Kidney epithelial cell (primary cell): ENCODE measurements around the gene LEFTY1. TPM values are rescaled to one million over a fixed set of nuclear protein-coding genes. Genes with fewer than 3 reads are reported as not detected.

ENCODE experiments used
- DNase-seq: peaks from one replicate; pipeline ENCODE4 v3.0.0-alpha.2; 2010; ENCODE audit warnings: low read depth
- H3K27me3 ChIP-seq: 2 replicates; pipeline ENCODE4 v1.6.0; 2011; ENCODE audit warnings: low read length; ENCODE audit not compliant: control insufficient read depth, insufficient read depth
- H3K36me3 ChIP-seq: 2 replicates; pipeline ENCODE4 v1.5.1; 2011; ENCODE audit warnings: low read length; ENCODE audit not compliant: control insufficient read depth, insufficient read depth
- H3K4me3 ChIP-seq: 2 replicates; pipeline ENCODE4 v1.5.1; 2011; ENCODE audit warnings: low read depth, mild to moderate bottlenecking, control low read depth, low read length
- total RNA-seq: library from RNA; depleted of rRNA; stranded (reverse); fragments of >200 nt; gene quantifications from 2 replicates; pipeline ENCODE4 v1.2.3, GENCODE V29; 2015
- TF ChIP-seq, protein P1 (sequence below): IDR thresholded peaks from 2 replicates; pipeline ENCODE4 v1.5.1; 2011; ENCODE audit warnings: mild to moderate bottlenecking, moderate library complexity, low read length, control low read depth, inconsistent platforms; ENCODE audit not compliant: insufficient read depth, poor library complexity, severe bottlenecking

The LEFTY1 gene
- total RNA-seq, 1 donor from 2014 or later: not detected

DNA sequence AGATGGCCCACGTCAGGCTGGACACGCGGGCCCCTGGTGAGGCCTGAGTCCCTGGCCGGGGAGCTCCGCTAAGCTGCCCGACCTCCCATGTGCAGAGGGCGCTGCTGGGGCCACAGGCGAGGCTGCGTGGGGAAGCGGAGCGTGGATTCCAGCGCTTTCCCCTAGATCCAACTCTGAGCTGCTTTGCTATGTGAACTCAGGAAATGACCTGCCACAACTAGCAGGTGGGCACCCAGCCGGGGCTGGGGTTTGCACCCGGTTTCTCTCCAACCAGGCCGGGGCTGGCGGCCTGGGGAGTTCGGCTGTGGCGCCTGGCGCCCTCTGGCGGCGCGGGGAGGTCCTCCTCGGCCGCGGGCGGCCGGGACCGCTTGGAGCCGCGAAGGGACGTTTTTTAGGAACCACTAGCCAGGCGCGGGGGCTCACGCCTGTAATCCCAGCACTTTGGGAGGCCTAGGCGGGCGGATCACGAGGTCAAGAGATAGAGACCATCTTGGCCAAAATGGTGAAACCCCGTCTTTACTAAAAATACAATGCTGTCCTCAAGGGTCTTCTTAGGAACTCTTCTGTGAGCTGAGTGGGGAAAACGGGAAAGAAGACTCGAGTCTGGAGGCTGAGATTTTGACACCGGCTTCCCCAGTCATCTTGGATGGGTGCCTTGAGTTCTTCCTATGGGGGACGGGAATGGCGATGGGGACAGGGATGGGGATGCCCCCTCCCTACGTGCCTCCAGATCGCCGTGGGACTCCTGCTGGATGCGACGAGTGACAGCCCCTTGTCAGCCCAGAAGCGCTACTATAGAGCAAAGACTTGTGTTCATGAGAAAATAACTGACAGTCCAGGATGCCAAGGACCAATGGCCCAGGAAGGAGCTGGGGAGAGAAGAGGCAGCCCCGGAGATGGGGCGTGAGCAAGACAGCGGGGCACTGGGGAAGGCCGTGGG lies 22.5 kb upstream of the LEFTY1 start:
- no peaks in the 10 kb centered on the region for H3K36me3 ChIP-seq
- no peak for DNase-seq
- H3K27me3 ChIP-seq: no peaks in the 10 kb centered on the region
- TF ChIP-seq, protein P1, sequence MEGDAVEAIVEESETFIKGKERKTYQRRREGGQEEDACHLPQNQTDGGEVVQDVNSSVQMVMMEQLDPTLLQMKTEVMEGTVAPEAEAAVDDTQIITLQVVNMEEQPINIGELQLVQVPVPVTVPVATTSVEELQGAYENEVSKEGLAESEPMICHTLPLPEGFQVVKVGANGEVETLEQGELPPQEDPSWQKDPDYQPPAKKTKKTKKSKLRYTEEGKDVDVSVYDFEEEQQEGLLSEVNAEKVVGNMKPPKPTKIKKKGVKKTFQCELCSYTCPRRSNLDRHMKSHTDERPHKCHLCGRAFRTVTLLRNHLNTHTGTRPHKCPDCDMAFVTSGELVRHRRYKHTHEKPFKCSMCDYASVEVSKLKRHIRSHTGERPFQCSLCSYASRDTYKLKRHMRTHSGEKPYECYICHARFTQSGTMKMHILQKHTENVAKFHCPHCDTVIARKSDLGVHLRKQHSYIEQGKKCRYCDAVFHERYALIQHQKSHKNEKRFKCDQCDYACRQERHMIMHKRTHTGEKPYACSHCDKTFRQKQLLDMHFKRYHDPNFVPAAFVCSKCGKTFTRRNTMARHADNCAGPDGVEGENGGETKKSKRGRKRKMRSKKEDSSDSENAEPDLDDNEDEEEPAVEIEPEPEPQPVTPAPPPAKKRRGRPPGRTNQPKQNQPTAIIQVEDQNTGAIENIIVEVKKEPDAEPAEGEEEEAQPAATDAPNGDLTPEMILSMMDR: peak; percentile 51
- H3K4me3 ChIP-seq: no peak overlapping the region

DNA sequence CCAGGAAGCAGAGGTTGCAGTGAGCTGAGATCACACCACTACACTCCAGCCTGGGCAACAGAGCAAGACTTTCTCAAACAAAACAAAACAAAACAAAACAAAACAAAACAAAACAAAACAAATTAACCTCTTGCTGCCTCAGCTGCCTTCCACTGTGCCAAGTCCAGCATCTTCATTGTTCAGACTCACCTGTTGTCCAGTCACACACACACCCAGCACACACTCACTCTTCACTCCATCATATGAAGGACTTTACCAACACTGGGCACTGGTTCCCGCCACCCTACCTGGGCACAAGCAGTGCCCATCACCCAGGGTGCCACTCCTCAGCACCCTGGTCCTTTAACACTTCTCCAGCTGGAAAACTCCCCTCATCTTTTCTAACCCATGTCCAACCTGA lies 20.5 kb upstream of the LEFTY1 start:
- Histone ChIP-seq H3K36me3 (no peaks in the 10 kb centered on the region), H3K4me3 (no peak overlapping the region), H3K27me3 (no peaks in the 10 kb centered on the region)
- TF ChIP-seq, protein P1: no peak
- no peak for DNase-seq

DNA sequence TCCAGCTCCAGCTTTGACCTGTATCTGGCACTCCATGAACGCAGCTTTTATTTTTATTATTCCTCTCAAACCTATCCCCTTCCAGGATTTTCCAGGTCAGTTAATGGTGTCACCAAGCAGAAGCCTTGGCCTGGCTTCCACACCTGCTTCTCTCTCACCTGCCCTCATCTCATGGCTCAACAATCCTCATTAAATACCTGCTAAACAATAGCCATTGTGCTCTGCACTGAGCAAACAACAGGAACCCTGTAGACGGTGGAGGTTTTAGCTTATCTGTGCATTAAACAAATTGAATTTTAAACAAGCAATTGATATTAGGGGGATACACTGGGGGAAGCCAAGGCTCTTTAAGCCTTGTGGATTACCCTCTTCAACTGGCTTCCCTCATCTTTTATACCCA lies 19.8 kb upstream of the LEFTY1 start:
- TF ChIP-seq, protein P1: no peak
- no peaks in the 10 kb centered on the region for H3K36me3 ChIP-seq
- no peak overlapping the region for H3K4me3 ChIP-seq
- DNase-seq: no peak
- H3K27me3 ChIP-seq: no peaks in the 10 kb centered on the region

DNA sequence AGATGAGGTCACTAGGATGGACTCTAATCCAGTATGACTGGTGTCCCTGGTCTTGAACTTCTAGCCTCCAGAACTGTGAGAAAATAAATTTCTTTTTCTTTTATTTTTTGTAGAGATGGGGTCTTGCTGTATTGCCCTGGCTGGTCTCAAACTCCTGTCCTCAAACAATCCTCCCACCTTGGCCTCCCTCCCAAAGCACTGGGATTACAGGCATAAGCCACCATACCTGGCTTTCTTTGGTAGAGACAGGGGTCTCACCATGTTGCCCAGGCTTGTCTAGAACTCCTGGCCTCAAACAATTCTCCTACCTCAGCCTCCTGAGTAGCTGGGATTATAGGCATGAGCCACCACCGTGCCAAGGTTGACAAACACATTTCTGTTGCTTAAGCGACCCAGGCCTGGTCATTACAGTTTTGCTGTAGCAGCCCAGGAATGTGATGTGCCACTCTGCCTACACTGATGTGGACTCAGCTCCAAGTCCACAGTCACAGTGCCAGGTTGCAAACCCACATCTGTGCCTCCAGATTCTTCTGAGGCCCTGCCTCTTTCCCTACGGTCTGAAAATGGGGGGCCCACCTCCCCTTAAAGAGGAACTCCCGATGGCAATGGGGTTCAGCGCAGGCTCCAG lies 19.2 kb upstream of the LEFTY1 start:
- Histone ChIP-seq H3K27me3 (no peaks in the 10 kb centered on the region), H3K4me3 (no peak overlapping the region), H3K36me3 (no peaks in the 10 kb centered on the region)
- DNase-seq: no peak
- TF ChIP-seq, protein P1: no peak

DNA sequence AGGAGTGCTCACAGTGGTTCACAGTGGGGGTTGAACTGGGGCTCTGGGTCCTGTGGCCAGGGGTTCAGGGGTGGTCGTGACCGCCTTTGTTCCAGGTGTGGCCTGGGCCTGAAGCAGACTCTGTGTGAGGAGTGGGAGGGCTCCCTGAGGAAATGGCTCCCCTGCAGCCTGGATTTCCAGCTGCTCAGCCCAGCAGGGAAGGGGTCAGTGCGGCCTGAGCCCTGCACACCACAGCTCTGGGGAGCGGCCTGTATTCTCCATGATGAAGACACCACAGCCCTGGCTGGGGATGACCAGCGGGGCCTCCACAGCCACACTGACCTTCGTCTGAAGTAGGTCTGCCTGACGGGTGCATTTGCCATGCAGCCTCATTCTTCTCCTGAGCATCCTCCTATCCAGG lies 18.4 kb upstream of the LEFTY1 start:
- no peak overlapping the region for H3K4me3 ChIP-seq
- TF ChIP-seq, protein P1: no peak
- no peak for DNase-seq
- no peaks in the 10 kb centered on the region for H3K27me3 ChIP-seq
- no peaks in the 10 kb centered on the region for H3K36me3 ChIP-seq
